Measurements from ENCODE around the gene PPP1R14D. TPM values are rescaled to one million over a fixed set of nuclear protein-coding genes. Genes with fewer than 3 reads are reported as not detected.

PPP1R14D gene
- polyA plus RNA-seq, 3 donors: 0.27 to 0.61 (median 0.44) TPM

DNA sequence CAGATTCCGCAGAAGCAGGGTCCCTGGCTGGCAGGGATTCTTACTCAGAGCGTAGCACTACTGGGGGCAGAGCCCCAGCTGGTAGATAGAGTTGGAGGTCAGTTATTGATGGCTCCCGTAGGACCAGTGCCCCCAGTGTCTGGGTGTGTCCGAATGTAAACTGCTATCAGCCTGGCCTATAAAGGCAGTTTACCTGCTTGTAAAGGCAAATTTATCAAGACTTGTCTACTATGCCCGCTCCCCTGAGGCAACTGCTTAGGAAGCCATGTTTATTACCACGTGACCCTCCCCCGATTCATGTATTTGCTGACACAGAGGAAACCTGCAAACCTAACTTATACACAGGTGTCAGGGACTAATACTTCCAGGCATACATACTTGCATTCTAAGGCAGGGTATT, 607 bp upstream of the PPP1R14D start:
- DNase-seq (ENCODE audit: extremely low read depth in 1 of 11, low read depth in 9 of 11, low spot score in 4 of 11): no peak

DNA sequence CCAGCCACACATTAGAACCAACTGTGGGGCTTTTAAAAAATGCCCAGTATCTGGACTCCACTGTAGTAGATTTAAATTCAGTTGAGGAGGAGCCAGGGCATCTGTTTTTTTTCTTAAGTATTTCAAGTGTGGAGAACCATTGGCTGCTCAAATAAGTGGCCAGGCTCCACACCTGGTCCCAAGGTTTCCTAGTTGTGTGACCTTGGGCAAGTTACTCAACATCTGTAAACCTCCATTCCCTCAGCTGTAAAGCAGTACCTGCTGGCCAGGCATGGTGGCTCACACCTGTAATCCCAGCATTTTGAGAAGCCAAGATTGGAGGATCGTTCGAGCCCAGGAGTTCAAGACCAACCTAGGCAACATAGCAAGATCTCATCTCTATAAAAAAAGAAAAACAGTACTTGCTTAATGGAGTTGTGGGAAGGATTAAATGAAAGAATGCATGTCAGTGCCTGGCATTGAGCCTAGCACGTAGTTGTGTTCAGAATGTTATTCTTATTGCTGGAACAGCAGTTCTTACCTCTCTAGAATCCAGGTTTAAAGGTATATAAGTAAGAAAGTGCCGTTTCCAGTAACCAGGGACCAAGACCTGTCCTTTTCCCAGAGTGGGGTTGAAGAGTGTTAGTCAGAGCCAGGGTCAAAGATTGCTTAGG, 2.0 kb downstream of the PPP1R14D start:
- no peak for DNase-seq (ENCODE audit: extremely low read depth in 1 of 11, low read depth in 9 of 11, low spot score in 4 of 11)

DNA sequence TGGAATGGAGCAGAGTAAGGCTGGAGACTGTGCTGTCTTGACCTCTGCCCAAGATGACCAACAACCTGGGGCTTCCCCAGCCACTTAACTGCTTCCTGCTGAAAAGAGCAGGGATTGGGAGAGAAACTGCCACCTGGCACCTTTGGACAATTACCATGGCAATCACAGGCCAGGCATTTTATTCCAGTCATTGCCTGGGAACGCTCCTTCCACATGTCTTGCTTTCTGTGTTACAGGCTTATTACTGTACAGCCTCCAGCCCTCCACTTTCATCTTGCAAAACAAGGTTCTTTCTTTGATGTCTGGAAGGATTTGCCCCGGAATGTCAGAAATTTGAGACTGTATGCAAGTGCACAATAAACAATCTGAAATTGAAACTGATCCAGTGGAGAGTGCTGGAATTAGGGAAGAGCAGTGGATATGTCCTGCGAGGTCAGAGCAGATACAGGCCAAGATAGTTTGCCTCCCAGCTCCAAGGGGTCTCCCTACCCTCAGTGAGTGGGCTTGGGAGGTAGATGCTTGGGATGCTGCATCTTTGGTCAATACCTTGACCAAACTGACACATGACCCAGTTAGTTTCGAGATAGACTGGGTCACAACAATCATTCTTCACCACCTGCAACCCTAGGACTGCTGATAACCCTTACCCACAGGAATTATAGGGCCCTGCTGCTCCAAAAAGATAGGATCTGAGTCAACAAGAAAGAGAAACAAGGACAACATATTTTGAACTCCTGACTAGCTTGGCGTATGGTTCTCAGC, 2.7 kb downstream of the PPP1R14D start:
- no peak for DNase-seq (ENCODE audit: extremely low read depth in 1 of 11, low read depth in 9 of 11, low spot score in 4 of 11)

GRCh38 chr15:40823572-40824343, 4.8 kb downstream of the PPP1R14D start:
- DNase-seq (ENCODE audit: extremely low read depth in 1 of 11, low read depth in 9 of 11, low spot score in 4 of 11): no peak

DNA sequence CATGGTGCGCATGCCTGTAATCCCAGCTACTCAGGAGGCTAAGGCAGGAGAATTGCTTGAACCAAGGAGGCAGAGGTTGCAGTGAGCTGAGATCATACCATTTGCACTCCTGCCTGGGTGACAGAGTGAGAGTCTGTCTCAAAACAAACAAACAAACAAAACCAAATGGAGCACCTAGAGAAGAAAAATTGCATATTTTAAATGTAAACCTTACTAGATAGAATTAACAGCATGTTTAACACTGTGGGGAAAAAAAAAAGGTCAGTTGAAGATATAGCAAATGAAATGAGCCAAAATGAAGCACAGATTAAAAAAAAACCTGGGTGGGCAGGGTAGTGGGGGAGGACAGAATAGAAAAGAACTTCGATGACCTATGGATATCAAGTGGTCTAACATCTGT, 7.3 kb downstream of the PPP1R14D start:
- DNase-seq (ENCODE audit: extremely low read depth in 1 of 11, low read depth in 9 of 11, low spot score in 4 of 11): no peak

- no peak for DNase-seq (ENCODE audit: extremely low read depth in 1 of 11, low read depth in 9 of 11, low spot score in 4 of 11)
These were observed 9.5 kb downstream of the PPP1R14D start for GRCh38 chr15:40819048-40819447.

DNA sequence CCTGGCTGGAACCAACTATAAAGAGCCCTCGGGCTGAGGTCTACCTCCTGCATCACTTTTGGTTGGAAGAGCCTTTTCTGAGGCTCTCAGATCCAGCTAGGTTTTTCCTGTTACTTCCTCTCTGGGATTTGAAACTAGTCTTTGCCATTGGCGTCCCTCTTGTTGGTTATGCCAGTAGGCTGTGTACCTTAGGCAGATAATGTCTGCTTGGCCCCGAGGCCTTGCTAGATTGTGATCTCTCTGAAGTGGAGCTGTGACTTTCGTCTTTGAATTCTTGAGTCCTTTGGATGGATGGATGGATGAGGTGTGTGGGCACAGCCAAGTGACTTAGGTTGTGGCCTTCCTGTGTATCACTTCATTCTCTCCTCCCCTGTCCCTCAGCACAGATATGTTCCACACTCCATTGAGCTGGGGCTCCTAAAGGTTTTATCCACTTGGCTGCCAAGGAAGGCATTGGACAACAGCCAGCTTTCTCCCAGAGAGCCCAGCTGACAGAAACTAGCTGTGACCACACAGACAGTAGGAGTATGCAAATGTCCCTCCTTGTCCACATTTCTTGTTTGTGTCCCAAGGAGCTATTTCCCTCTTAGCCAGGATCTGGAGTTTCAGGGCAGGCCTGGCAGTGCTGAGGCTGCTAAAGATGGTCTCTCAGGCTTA, 13.3 kb downstream of the PPP1R14D start:
- DNase-seq (ENCODE audit: extremely low read depth in 1 of 11, low read depth in 9 of 11, low spot score in 4 of 11): peak in 4 of 11 donors; percentile 24 to 51 (median 34)

DNA sequence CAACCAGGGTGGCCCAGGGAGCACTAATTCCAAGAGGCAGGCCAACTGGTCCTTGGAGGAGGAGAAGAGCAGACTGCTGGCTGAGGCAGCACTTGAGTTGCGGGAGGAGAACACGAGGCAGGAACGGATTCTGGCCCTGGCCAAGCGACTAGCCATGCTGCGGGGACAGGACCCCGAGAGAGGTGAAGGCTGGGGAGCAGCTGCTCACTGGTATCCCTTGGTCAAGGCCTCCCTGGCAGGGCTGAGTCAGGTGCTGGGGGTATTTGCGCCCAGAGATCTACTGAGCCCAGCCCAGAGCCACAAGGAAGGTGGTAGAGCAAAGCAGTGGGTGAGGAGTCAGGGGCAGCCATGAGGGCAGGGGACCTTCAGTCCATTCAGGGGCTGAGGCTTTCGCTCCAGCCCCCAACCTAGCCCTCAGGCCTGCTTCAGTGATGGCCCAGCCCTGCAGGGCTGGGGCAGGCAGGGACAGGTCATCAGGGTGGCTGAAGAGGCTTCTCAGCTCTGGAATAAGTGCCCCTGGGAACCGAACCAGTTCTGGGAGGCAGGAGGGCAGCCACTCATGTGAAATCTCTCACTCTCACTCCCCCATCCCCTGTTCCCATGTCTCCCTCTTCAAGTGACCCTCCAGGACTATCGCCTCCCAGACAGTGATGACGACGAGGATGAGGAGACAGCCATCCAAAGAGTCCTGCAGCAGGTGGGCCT, 15.6 kb downstream of the PPP1R14D start:
- no peak for DNase-seq (ENCODE audit: extremely low read depth in 1 of 11, low read depth in 9 of 11, low spot score in 4 of 11)

- DNase-seq (ENCODE audit: extremely low read depth in 1 of 11, low read depth in 9 of 11, low spot score in 4 of 11): no peak
These were observed 19.6 kb downstream of the PPP1R14D start for GRCh38 chr15:40808861-40809450.

GRCh38 chr15:40807888-40808461, 20.5 kb downstream of the PPP1R14D start:
- peak in 1 of 11 donors; percentile 48 for DNase-seq (ENCODE audit: extremely low read depth in 1 of 11, low read depth in 9 of 11, low spot score in 4 of 11)

DNA sequence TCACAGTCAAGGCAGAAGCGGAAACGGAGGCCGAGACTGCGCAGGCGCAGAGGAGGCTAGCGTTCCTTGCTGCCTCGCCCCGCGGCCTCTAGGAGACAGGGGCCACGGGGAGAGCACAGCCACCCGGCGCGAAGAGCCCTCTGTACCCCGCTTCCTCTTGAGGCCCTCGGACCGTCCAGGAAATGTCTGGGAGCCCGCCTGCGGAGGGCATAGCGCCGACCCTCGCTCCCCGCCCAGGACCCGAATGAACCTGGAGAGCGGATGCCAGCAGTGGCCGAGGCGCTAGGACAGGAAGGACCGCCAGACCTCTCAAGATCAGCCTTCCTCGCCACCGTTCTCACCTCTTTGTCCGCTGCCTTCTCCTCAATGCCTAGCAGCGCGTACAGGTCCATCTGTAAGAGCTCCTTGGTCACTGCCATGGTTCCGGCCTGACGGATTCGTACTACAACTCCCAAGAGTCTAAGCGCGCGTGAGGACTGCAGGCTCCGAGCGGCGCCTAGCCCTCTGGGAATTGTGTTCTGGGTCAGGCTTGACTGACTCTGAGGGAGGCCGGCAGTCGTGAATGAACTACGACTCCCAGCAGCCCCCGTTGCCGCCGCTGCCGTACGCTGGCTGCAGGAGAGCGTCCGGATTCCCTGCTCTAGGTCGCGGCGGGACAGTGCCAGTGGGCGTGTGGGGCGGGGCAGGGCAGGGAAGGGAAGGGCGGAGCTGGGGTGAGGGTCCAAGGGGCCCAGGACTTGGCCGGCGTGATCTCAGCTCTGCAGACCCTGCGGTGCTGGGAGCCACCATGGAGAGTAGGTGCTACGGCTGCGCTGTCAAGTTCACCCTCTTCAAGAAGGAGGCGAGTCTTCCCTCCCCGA, 21.2 kb downstream of the PPP1R14D start, which contains the start of the genes DNAJC17 and ZFYVE19:
Gene DNAJC17 (minus strand): TSS at position 446 of the 860 bp plus-strand sequence. CDS start 27 bp downstream, at position 419.
Gene ZFYVE19 (plus strand): TSS at position 62 of the 860 bp plus-strand sequence. CDS start 501 bp downstream, at position 563.
- DNase-seq (ENCODE audit: extremely low read depth in 1 of 11, low read depth in 9 of 11, low spot score in 4 of 11): peak; percentile 92 to 98 (median 96)

GRCh38 chr15:40806672-40807027, 21.9 kb downstream of the PPP1R14D start:
- no peak for DNase-seq (ENCODE audit: extremely low read depth in 1 of 11, low read depth in 9 of 11, low spot score in 4 of 11)

DNA sequence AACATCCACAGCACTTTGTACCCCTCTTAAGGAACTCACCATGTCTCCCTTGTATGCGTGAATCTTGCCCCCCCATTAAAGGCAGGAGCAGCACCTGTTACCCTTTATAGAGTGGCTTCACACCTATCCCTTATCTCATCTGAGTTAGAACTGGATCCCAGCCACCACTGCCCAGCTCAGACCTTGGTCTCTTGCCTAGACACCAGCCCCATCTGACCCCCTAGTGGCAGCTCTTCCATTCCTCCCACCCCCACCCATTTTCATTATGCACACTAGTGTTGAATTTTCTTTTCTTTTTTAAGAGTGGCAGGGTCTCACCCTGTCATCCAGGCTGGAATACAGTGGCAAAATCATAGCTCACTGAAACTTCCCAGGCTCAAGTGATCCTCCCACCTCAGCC, 24.8 kb downstream of the PPP1R14D start:
- DNase-seq (ENCODE audit: extremely low read depth in 1 of 11, low read depth in 9 of 11, low spot score in 4 of 11): no peak

GRCh38 chr15:40803076-40803475, 25.4 kb downstream of the PPP1R14D start:
- DNase-seq (ENCODE audit: extremely low read depth in 1 of 11, low read depth in 9 of 11, low spot score in 4 of 11): no peak

DNA sequence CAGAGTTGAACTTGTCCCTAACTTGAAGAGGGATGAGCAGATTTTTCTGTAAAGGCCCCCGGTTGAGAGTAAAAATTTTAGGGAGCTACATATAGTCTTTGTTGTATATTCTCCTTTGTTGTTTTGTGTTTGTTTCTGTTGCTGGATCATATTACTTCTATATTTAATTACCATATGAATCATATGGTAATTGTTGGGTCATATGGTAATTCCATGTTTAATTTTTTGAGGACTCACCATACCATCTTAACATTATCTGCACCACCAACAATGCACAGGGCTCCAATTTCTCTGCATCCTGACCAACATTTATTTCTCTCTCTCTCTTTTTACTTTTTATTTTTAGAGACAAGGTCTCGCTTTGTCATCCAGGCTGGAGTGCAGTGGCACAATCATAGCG, 29.0 kb downstream of the PPP1R14D start:
- DNase-seq (ENCODE audit: extremely low read depth in 1 of 11, low read depth in 9 of 11, low spot score in 4 of 11): no peak

DNA sequence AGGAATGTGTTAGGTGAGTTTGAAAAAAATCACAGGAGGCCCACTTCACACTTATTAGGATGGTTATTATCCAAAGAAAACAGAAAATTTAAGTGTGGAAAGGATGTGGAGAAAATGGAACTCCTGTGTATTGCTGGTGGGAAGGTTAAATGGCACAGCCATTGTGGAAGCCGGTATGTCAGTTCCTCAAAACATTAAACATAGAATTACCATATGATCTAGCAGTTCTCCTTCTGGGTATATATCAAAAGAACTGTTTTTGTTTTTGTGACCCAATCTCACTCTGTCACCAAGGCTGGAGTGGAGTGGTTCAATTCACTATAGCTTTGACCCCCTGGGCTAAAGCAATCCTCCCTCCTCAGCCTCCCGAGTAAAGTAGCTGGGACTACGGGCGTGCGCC, 32.0 kb downstream of the PPP1R14D start:
- no peak for DNase-seq (ENCODE audit: extremely low read depth in 1 of 11, low read depth in 9 of 11, low spot score in 4 of 11)

DNA sequence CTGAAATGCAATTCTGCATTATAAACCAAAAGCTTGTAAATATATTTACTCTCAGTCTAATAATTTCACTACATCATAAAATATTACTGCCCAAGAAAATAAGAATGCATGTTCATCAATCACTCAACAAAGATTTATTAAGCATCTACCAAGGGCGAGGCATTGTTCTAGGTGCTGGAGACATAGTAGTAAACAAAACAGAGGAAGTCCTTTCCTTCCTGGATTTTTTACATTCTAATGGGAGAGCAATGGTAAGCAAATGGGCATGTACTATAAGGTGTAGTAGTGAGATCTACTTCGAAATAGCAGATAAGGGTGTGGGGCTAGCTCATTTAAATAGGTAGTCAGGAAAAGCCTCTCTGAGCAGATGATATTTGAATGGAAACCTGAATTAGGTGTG, 32.5 kb downstream of the PPP1R14D start:
- DNase-seq (ENCODE audit: extremely low read depth in 1 of 11, low read depth in 9 of 11, low spot score in 4 of 11): no peak
